B cell (primary cell): ENCODE measurements around the gene TNPO1. TPM values are rescaled to one million over a fixed set of nuclear protein-coding genes. Genes with fewer than 3 reads are reported as not detected.

Source experiments
- ATAC-seq: fragments of 200-7000 bp; cut with Tn5 transposase; one replicate; pipeline ENCODE4 v1.10.0; 2021; ENCODE audit warnings: low read depth, mild to moderate bottlenecking, moderate number of reproducible peaks, moderate library complexity
- CTCF ChIA-PET: fragments of 350-600 bp; sonication (Branson Sonifier 250); formaldehyde crosslinking; loops from one replicate; lab custom pipeline; 2021; ENCODE audit warnings: antibody characterized with exemption, inconsistent platforms; lab: Charles Lee
- POLR2A ChIA-PET: fragments of 350-600 bp; sonication (Branson Sonifier 250); formaldehyde crosslinking; loops from one replicate; lab custom pipeline; 2021; ENCODE audit warnings: antibody characterized with exemption; lab: Charles Lee
- DNase-seq: peaks from one replicate; pipeline ENCODE4 v3.0.0; 2013
- H2AFZ ChIP-seq: 2 replicates; pipeline ENCODE4 v1.6.1; 2012; ENCODE audit warnings: mild to moderate bottlenecking, low read depth, low read length; ENCODE audit not compliant: insufficient read depth, poor library complexity, severe bottlenecking
- H3K27ac ChIP-seq, 2 donors: 1 replicate in 1 of 2; 2 replicates in 1 of 2; pipeline ENCODE4 v1.5.1; 2012 to 2013; ENCODE audit warnings: low read length in 2 of 2, mild to moderate bottlenecking in 2 of 2, moderate library complexity in 1 of 2
- H3K27me3 ChIP-seq, 4 experiments: fragments of 200-600 bp in 1 of 4; sonication (generic) in 1 of 4; replicated peaks in 1 of 4; 1 replicate in 2 of 4; 2 replicates in 2 of 4; pipeline versions ENCODE4 v1.6.1 to v1.7.0; 2013 to 2016; ENCODE audit warnings: low read length in 3 of 4, mild to moderate bottlenecking in 2 of 4, mixed read lengths in 1 of 4, moderate library complexity in 1 of 4; ENCODE audit not compliant: insufficient read depth in 4 of 4, control insufficient read depth in 3 of 4; ENCODE audit errors: control extremely low read depth in 1 of 4
- H3K36me3 ChIP-seq, 2 experiments: replicated peaks in 1 of 2; 1 replicate in 1 of 2; 2 replicates in 1 of 2; pipeline versions ENCODE4 v1.6.1 to v1.7.1; 2013; ENCODE audit warnings: low read length in 1 of 2; ENCODE audit not compliant: insufficient read depth in 2 of 2, control insufficient read depth in 1 of 2; ENCODE audit errors: control extremely low read depth in 1 of 2, extremely low read depth in 1 of 2
- H3K4me1 ChIP-seq, 2 donors: fragments of 200-600 bp in 1 of 2; sonication (generic) in 1 of 2; 1 replicate in 1 of 2; 2 replicates in 1 of 2; pipeline versions ENCODE4 v1.5.1 to v1.6.1; 2013 to 2017; ENCODE audit warnings: low read length in 2 of 2; ENCODE audit not compliant: control insufficient read depth in 2 of 2, insufficient read depth in 2 of 2
- H3K4me2 ChIP-seq: replicated peaks from 2 replicates; pipeline ENCODE3; 2012; ENCODE audit warnings: mild to moderate bottlenecking, low read depth, low read length; ENCODE audit not compliant: poor library complexity, severe bottlenecking
- H3K4me3 ChIP-seq, 5 experiments: fragments of 200-600 bp in 1 of 5; sonication (generic) in 1 of 5; 1 replicate in 3 of 5; 2 replicates in 2 of 5; pipeline versions ENCODE4 v1.5.1 to v1.7.0; 2011 to 2016; ENCODE audit warnings: low read length in 4 of 5, mild to moderate bottlenecking in 4 of 5, low read depth in 2 of 5, control low read depth in 1 of 5, moderate library complexity in 1 of 5; ENCODE audit not compliant: insufficient read depth in 1 of 5; ENCODE audit errors: control extremely low read depth in 1 of 5, extremely low read depth in 1 of 5
- H3K79me2 ChIP-seq: fragments of 200-600 bp; sonication (generic); one replicate; pipeline ENCODE4 v1.6.0; 2016; ENCODE audit warnings: low read length; ENCODE audit not compliant: control insufficient read depth, insufficient read depth
- H3K9ac ChIP-seq: fragments of 200-600 bp; sonication (generic); 2 replicates; pipeline ENCODE4 v1.6.1; 2017; ENCODE audit warnings: mild to moderate bottlenecking, low read length, moderate library complexity
- H3K9me3 ChIP-seq, 3 donors: one replicate each; pipeline versions ENCODE4 v1.6.1 to v1.7.1; 2013; ENCODE audit warnings: low read length in 2 of 3; ENCODE audit not compliant: control insufficient read depth in 2 of 3, insufficient read depth in 1 of 3; ENCODE audit errors: control extremely low read depth in 1 of 3
- H4K20me1 ChIP-seq: 2 replicates; pipeline ENCODE4 v1.6.0; 2012; ENCODE audit warnings: mild to moderate bottlenecking, low read length; ENCODE audit not compliant: insufficient read depth, control insufficient read depth, poor library complexity, severe bottlenecking
- H3K27ac Mint-ChIP-seq: one replicate; pipeline ENCODE4 v1.8.0; 2021; ENCODE audit warnings: mixed read lengths
- H3K27me3 Mint-ChIP-seq: one replicate; pipeline ENCODE4 v1.8.0; 2021; ENCODE audit warnings: mixed read lengths
- H3K4me1 Mint-ChIP-seq: one replicate; pipeline ENCODE4 v1.8.0; 2021; ENCODE audit warnings: mixed read lengths
- H3K4me3 Mint-ChIP-seq: one replicate; pipeline ENCODE4 v1.8.0; 2021; ENCODE audit warnings: mixed read lengths
- H3K9me3 Mint-ChIP-seq: one replicate; pipeline ENCODE4 v1.8.0; 2022; ENCODE audit warnings: mixed read lengths; ENCODE audit not compliant: insufficient read depth
- CTCF ChIP-seq: fragments of 200-600 bp; IDR thresholded peaks from one replicate; pipeline ENCODE4 v1.8.0; 2022; ENCODE audit warnings: antibody characterized with exemption, mild to moderate bottlenecking
- EZH2 ChIP-seq: IDR thresholded peaks from 2 replicates; pipeline ENCODE4 v1.6.1; 2012; ENCODE audit warnings: borderline replicate concordance, low read depth, mild to moderate bottlenecking, moderate library complexity, low read length; ENCODE audit not compliant: insufficient read depth, poor library complexity, severe bottlenecking
- WGBS: methylation state at CpG from one replicate; pipeline ENCODE4 v1.1.5; 2013; ENCODE audit warnings: missing lambda C conversion rate; ENCODE audit not compliant: insufficient coverage; 5-methylcytosine and 5-hydroxymethylcytosine counted together
- intact Hi-C: fragments of 100-400 bp; cut with micrococcal nuclease; formaldehyde crosslinking; loops from one replicate; pipeline ENCODE4 v1.10.0; 2022
- polyA plus RNA-seq: library from polyadenylated mRNA; depleted of rRNA; stranded (reverse); fragments of >200 nt; gene quantifications from 2 replicates; pipeline ENCODE4 v1.2.3, GENCODE V29; 2012
- total RNA-seq, 2 donors: library from RNA; stranded (reverse); fragments of 120-200 nt in 1 of 2; gene quantifications; 1 replicate in 1 of 2; 2 replicates in 1 of 2; pipeline versions ENCODE4 v1.2.3 to v1.2.4, GENCODE V29; 2013 to 2022

The TNPO1 gene
- total and polyA plus RNA-seq, 2 donors (not counting 1 experiment from before 2014, with no cell fraction given), result 6.4 to 102 TPM

- no peak overlapping the region for H3K4me2 ChIP-seq
- no peak overlapping the region for H3K9ac ChIP-seq
- no peaks in the 10 kb centered on the region for H3K36me3 ChIP-seq
- ATAC-seq, result no peak
- H3K4me3 Mint-ChIP-seq, result no peak overlapping the region
- no peak for TF ChIP-seq CTCF
- no peak for TF ChIP-seq EZH2
- intact Hi-C loops, result loop anchor here (10.0 kb wide), 1 partner anchor 1952 kb away; the partner anchor contains the start of genes GFM2 and NSA2
- peaks cover 0 to 13% (median 5%) of the 10 kb centered on the region in 4 experiments for H3K27me3 ChIP-seq
- H2AFZ ChIP-seq, result no peak overlapping the region
- no peaks in the 10 kb centered on the region for H3K79me2 ChIP-seq
- no peak overlapping the region for H3K27ac ChIP-seq
- no peak overlapping the region for H3K4me3 ChIP-seq
- no peak overlapping the region for H3K27ac Mint-ChIP-seq
- peaks cover 37% of the 10 kb centered on the region for H3K27me3 Mint-ChIP-seq
- no peaks in the 10 kb centered on the region for H3K9me3 Mint-ChIP-seq
- POLR2A ChIA-PET, result no interaction called here
- peaks cover 0 to 6% (median 0%) of the 10 kb centered on the region in 3 donors for H3K9me3 ChIP-seq
- H3K4me1 Mint-ChIP-seq, result peaks cover 7% of the 10 kb centered on the region
- CTCF ChIA-PET, result no interaction called here
- no peak for DNase-seq
- 67% methylated on average over 1 of the region's 1 CpG for WGBS
- H3K4me1 ChIP-seq, result peaks cover 6 to 9% of the 10 kb centered on the region in 2 donors
- no peaks in the 10 kb centered on the region for H4K20me1 ChIP-seq
These were observed 4.0 kb upstream of the TNPO1 start for GRCh38 chr5:72812488-72812887.

DNA sequence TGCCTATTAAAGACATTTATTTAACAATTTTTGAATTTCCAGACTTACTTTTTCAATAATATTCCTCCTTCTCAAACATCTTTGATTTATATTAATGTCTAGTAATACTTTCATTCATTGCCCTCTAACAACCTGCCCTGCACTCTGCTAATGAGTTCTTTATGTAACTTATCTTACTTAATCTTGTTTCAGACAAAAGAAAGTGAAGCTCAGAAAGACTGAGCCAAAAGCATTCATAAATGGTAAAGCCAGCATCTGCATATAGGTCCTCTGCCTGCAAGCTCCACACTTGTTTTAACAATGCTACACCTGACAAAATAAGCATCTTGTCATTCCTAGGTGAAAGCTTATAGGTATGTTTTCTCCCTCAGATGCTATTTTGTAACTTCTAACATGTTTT, 2.4 kb upstream of the TNPO1 start:
- TF ChIP-seq EZH2 (no peak), CTCF (no peak)
- H3K4me1 Mint-ChIP-seq, result peaks cover 20% of the 10 kb centered on the region
- Histone ChIP-seq H3K4me2 (no peak overlapping the region), H3K9ac (no peak overlapping the region), H3K27ac (no peak overlapping the region), H2AFZ (no peak overlapping the region), H3K79me2 (peaks cover 7% of the 10 kb centered on the region), H4K20me1 (no peaks in the 10 kb centered on the region), H3K9me3 (peaks cover 0 to under 1% (median 0%) of the 10 kb centered on the region in 3 donors), H3K36me3 (no peaks in the 10 kb centered on the region), H3K27me3 (peaks cover 0 to 13% (median under 1%) of the 10 kb centered on the region in 4 experiments), H3K4me3 (no peak overlapping the region), H3K4me1 (peaks cover 17 to 20% of the 10 kb centered on the region in 2 donors)
- H3K27ac Mint-ChIP-seq, result no peak overlapping the region
- ChIA-PET CTCF (interaction anchor here (1.0 to 1.1 kb wide), 2 partner anchors 203 to 494 kb away, joined by 3 to 4 read pairs; partner anchors contain the start of genes MRPS27 and PTCD2), POLR2A (no interaction called here)
- H3K9me3 Mint-ChIP-seq, result no peaks in the 10 kb centered on the region
- peaks cover 27% of the 10 kb centered on the region for H3K27me3 Mint-ChIP-seq
- ATAC-seq (no peak), DNase-seq (no peak)
- no peak overlapping the region for H3K4me3 Mint-ChIP-seq
- intact Hi-C loops, result loop anchor here (10.0 kb wide), 1 partner anchor 1951 kb away; the partner anchor contains the start of genes GFM2 and NSA2
